ENCODE data around the gene MSH3.
"Not testable (repeated sequence)": the region's sequence is repeated elsewhere in the genome, so short reads cannot be mapped to it uniquely, and the experiment has no call there.

Gene MSH3

GRCh38 chr5:80877592-80877991 is 223.1 kb downstream of the MSH3 start:
- no peaks in the 10 kb centered on the region for H3K4me1 Mint-ChIP-seq
- no peak overlapping the region for H3K4me3 Mint-ChIP-seq
- no peaks in the 10 kb centered on the region for H3K9me3 Mint-ChIP-seq
- TF ChIP-seq CTCF (IDR thresholded peaks at IDR 0.05; ENCODE audit: unreplicated experiment in 3 of 3), result no peak
- H3K27me3 Mint-ChIP-seq (ENCODE audit: low read depth), result no peaks in the 10 kb centered on the region
- H3K36me3 Mint-ChIP-seq (ENCODE audit: low read depth), result peaks cover 32% of the 10 kb centered on the region
- no peak overlapping the region for H3K27ac Mint-ChIP-seq

DNA sequence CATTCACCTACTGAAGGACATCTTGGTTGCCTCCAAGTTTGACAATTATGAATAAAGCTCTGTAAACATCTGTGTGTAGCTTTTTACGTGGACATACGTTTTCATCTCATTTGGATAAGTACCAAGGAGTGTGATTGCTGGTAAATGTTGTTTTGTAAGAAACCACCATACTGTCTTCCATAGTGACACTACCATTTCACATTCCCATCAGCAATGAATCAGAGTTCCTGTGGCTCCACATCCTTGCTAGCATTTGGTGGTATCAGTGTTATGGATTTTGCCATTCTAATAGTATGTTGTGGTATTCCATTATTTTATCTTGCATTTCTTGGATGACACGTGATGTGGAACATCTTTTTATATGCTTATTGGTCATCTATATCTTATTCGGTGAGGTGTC is 227.3 kb downstream of the MSH3 start:
- H3K4me1 Mint-ChIP-seq, result peaks cover 11% of the 10 kb centered on the region
- no peaks in the 10 kb centered on the region for H3K9me3 Mint-ChIP-seq
- no peak overlapping the region for H3K27ac Mint-ChIP-seq
- H3K27me3 Mint-ChIP-seq (ENCODE audit: low read depth), result no peaks in the 10 kb centered on the region
- H3K4me3 Mint-ChIP-seq, result no peak overlapping the region
- peaks cover 22% of the 10 kb centered on the region for H3K36me3 Mint-ChIP-seq (ENCODE audit: low read depth)
- no peak for TF ChIP-seq CTCF (IDR thresholded peaks at IDR 0.05; ENCODE audit: unreplicated experiment in 3 of 3)

DNA sequence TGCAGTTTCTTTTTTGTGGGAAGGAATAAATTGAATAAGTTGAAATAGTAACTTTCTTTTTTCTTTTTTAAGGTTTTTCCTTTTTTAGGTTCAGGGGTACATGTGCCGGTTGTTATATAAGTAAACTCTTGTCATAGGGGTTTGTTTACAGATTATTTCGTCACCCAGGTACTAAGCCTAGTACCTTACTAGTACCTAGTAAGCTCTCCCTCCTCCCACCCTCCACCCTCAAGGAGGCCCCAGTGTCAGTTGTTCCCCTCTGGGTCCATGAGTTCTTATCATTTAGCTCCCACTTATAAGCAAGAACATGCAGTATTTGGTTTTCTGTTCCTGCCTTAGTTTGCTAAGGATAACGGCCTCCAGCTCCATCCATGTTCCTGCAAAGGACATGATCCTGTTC is 228.9 kb downstream of the MSH3 start:
- not testable (repeated sequence) for H3K27me3 Mint-ChIP-seq (ENCODE audit: low read depth); H3K27ac Mint-ChIP-seq; H3K9me3 Mint-ChIP-seq; H3K4me3 Mint-ChIP-seq
- H3K4me1 Mint-ChIP-seq, result peaks cover 11% of the 10 kb centered on the region
- peaks cover 13% of the 10 kb centered on the region for H3K36me3 Mint-ChIP-seq (ENCODE audit: low read depth)

DNA sequence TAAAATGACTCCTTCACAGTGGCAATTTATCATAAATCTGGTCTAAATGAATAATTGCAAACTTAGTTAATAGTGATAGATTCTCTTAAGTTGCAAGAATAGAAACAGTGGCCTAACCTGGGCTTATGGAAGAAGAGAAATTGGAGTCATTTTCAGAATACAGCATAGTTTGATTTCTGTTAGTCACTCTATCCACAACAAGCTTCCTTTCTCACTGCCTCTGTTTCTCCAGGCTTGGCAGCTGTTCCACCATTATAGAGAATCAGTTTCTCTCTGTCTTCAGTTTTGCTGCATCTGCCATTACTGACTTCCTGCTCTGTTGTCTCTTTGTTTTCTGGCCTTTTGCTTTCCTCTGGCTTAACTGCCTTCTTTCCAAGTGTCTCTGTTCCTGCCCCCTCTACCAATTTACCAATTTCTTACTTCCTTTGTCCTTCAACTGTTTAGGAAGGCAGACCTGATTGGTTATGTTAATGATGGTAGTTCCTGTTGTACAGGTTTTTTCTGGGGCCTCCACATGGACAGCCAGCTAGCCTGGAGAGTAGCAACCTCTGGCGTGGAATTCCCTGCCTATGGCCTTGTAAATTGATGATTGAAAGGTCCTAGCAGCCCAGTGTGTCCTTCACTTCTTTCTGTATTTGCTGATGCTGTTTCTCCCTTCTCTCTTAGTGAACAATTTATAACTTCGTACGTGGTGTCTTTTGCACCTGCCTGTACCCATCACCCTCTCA is 229.8 kb downstream of the MSH3 start:
- Mint-ChIP-seq H3K27me3 (ENCODE audit: low read depth) (no peaks in the 10 kb centered on the region), H3K27ac (no peak overlapping the region), H3K9me3 (no peaks in the 10 kb centered on the region), H3K4me3 (no peak overlapping the region), H3K4me1 (peaks cover 11% of the 10 kb centered on the region), H3K36me3 (ENCODE audit: low read depth) (peaks cover 13% of the 10 kb centered on the region)
- no peak for TF ChIP-seq CTCF (IDR thresholded peaks at IDR 0.05; ENCODE audit: unreplicated experiment in 3 of 3)

- Mint-ChIP-seq H3K4me3 (no peak overlapping the region), H3K27ac (no peak overlapping the region), H3K9me3 (no peaks in the 10 kb centered on the region), H3K27me3 (ENCODE audit: low read depth) (no peaks in the 10 kb centered on the region), H3K4me1 (peaks cover 11% of the 10 kb centered on the region), H3K36me3 (ENCODE audit: low read depth) (peaks cover 13% of the 10 kb centered on the region)
- no peak for TF ChIP-seq CTCF (IDR thresholded peaks at IDR 0.05; ENCODE audit: unreplicated experiment in 3 of 3)
Observed at GRCh38 chr5:80884929-80885328, 230.5 kb downstream of the MSH3 start.

DNA sequence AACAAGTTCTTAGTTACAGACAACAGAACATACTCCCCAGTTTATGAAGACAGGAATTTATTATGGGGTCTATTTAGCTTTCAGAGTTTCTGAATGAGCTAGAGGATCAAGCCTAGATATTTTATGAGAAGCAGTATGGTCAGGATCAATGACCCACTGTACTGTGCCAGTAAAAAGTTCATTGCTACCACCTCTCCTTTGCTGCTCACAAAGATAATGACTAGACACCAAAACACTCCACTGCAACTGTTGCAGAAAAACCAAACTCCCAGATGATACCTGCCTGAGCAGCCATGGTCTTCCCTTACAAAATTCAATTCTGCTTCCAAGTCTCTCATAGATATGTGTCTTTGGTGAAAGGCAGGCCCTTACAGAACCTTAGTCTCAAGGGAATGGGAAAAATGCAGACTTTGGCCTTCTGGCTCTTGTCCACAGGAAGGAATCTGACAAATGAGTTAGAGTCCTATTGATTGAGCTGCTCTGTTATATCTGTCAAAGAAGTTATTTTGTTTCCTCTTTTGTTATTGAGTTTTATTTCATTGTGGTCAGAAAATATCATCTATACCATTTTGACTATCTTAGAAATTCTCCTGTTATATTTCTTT is 231.0 kb downstream of the MSH3 start:
- no peak overlapping the region for H3K4me3 Mint-ChIP-seq
- H3K4me1 Mint-ChIP-seq, result peaks cover 11% of the 10 kb centered on the region
- H3K36me3 Mint-ChIP-seq (ENCODE audit: low read depth), result peaks cover 12% of the 10 kb centered on the region
- H3K27ac Mint-ChIP-seq, result peak overlapping the region in 1 of 3 experiments; percentile 21
- H3K9me3 Mint-ChIP-seq, result peaks cover under 1% of the 10 kb centered on the region
- H3K27me3 Mint-ChIP-seq (ENCODE audit: low read depth), result no peaks in the 10 kb centered on the region
- TF ChIP-seq CTCF (IDR thresholded peaks at IDR 0.05; ENCODE audit: unreplicated experiment in 3 of 3), result no peak
